HepG2 (cell line): ENCODE data around the gene CLCN2. TPM values are rescaled to one million over a fixed set of nuclear protein-coding genes. Genes with fewer than 3 reads are reported as not detected.
A peak's percentile ranks its signal among the peaks of the same experiment; 100 is the strongest.

Experiments
- ASH2L ChIP-seq: fragments of 300-600, 200-600 bp; sonication (generic); IDR thresholded peaks from 2 replicates; pipeline ENCODE4 v1.7.0; 2017; ENCODE audit warnings: low read depth, mild to moderate bottlenecking, moderate library complexity, mixed read lengths, low read length; ENCODE audit not compliant: insufficient read length
- FIP1L1 ChIP-seq: fragments of 200-400 bp; formaldehyde crosslinking; IDR thresholded peaks from 2 replicates; pipeline ENCODE4 v1.6.1; 2018; ENCODE audit warnings: low read depth, mild to moderate bottlenecking, low read length, moderate library complexity, borderline replicate concordance; ENCODE audit not compliant: insufficient read depth
- KAT2B ChIP-seq: fragments of 150-350 bp; IDR thresholded peaks from 2 replicates; pipeline ENCODE4 v1.6.1; 2014; ENCODE audit warnings: low read depth, low read length, borderline replicate concordance
- KAT7 ChIP-seq: IDR thresholded peaks from 2 replicates; pipeline ENCODE4 v1.6.1; 2018; ENCODE audit warnings: borderline replicate concordance, missing compliant biosample characterization
- KLF11 ChIP-seq: IDR thresholded peaks from 2 replicates; pipeline ENCODE4 v1.6.1; 2016; ENCODE audit warnings: missing compliant biosample characterization
- KLF15 ChIP-seq: sonication (generic); formaldehyde crosslinking; IDR thresholded peaks from 2 replicates; pipeline ENCODE4 v1.8.1; 2023; ENCODE audit warnings: borderline replicate concordance, mild to moderate bottlenecking, inconsistent platforms, missing genetic modification reagents, mixed read lengths
- NCOA2 ChIP-seq: sonication (generic); formaldehyde crosslinking; IDR thresholded peaks from 2 replicates; pipeline ENCODE4 v1.8.0; 2022; ENCODE audit warnings: inconsistent platforms
- PHB2 ChIP-seq: fragments of 450-650 bp; IDR thresholded peaks from 2 replicates; pipeline ENCODE4 v1.6.1; 2018; ENCODE audit not compliant: partially characterized antibody
- RARA ChIP-seq: IDR thresholded peaks from 2 replicates; pipeline ENCODE4 v1.6.1; 2016; ENCODE audit warnings: missing genetic modification reagents, missing compliant biosample characterization
- REPIN1 ChIP-seq: sonication (generic); formaldehyde crosslinking; IDR thresholded peaks from 2 replicates; pipeline ENCODE4 v1.8.0; 2022; ENCODE audit warnings: missing genetic modification reagents, low read depth, mild to moderate bottlenecking, borderline replicate concordance
- RNF2 ChIP-seq: fragments of 450-650 bp; conservative IDR thresholded peaks from 2 replicates; pipeline ENCODE4 v1.6.1; 2016; ENCODE audit warnings: low read depth
- TCF12 ChIP-seq, 2 experiments: fragments of 450-650 bp in 1 of 2; sonication (generic) in 1 of 2; formaldehyde crosslinking in 1 of 2; IDR thresholded peaks; 2 replicates each; pipeline versions ENCODE4 v1.6.1 to v1.8.0; 2017 to 2022; ENCODE audit warnings: antibody characterized with exemption in 1 of 2, mild to moderate bottlenecking in 1 of 2, missing genetic modification reagents in 1 of 2, moderate library complexity in 1 of 2
- U2AF2 ChIP-seq: fragments of 200-400 bp; formaldehyde crosslinking; IDR thresholded peaks from 2 replicates; pipeline ENCODE4 v1.6.1; 2017; ENCODE audit warnings: low read depth, mild to moderate bottlenecking, low read length
- ZNF234 ChIP-seq: sonication (generic); formaldehyde crosslinking; conservative IDR thresholded peaks from 2 replicates; pipeline ENCODE4 v1.5.1; 2020; ENCODE audit warnings: mild to moderate bottlenecking, missing genetic modification reagents
- ZNF451 ChIP-seq: sonication (generic); formaldehyde crosslinking; IDR thresholded peaks from 2 replicates; pipeline ENCODE4 v1.5.0; 2020; ENCODE audit warnings: mild to moderate bottlenecking, missing genetic modification reagents
- ZNF530 ChIP-seq: sonication (generic); formaldehyde crosslinking; IDR thresholded peaks from 2 replicates; pipeline ENCODE4 v1.5.0; 2020; ENCODE audit warnings: low read depth, mild to moderate bottlenecking, missing genetic modification reagents
- ZNF557 ChIP-seq: sonication (generic); formaldehyde crosslinking; IDR thresholded peaks from 2 replicates; pipeline ENCODE4 v1.4.0; 2020; ENCODE audit warnings: missing genetic modification reagents
- ZNF567 ChIP-seq: sonication (generic); formaldehyde crosslinking; IDR thresholded peaks from 2 replicates; pipeline ENCODE4 v1.8.1; 2023; ENCODE audit warnings: mild to moderate bottlenecking, missing genetic modification reagents, borderline replicate concordance
- polyA plus RNA-seq, 8 experiments: library from polyadenylated mRNA; depleted of rRNA in 3 of 8; stranded (reverse) in 7 of 8; unstranded in 1 of 8; fragments of >200 nt; fragmentation: Illumina TruSeq in 4 of 8; extraction: Trizol in 4 of 8; gene quantifications; 2 replicates each; pipeline versions ENCODE4 v1.2.1 to v1.2.3, GENCODE V29; 2011 to 2016; ENCODE audit warnings: low read depth in 4 of 8, missing spikeins in 1 of 8, mixed read lengths in 1 of 8; ENCODE audit not compliant: insufficient read depth in 1 of 8
- total RNA-seq, 5 experiments: library from RNA; depleted of rRNA; stranded (reverse); fragments of >200 nt; fragmentation: Illumina TruSeq; extraction: Trizol; gene quantifications; 2 replicates each; pipeline ENCODE4 v1.2.3, GENCODE V29; 2016; ENCODE audit warnings: low read depth in 1 of 5
- TF ChIP-seq, protein P1 (sequence below): sonication (generic); formaldehyde crosslinking; IDR thresholded peaks from 2 replicates; pipeline ENCODE4 v1.4.0; 2020; ENCODE audit warnings: missing genetic modification reagents
- TF ChIP-seq, protein P2 (sequence below), 2 experiments: fragments of 450-650 bp in 1 of 2; sonication (generic) in 1 of 2; formaldehyde crosslinking; IDR thresholded peaks; 2 replicates each; pipeline versions ENCODE4 v1.5.0 to v1.8.0; 2020 to 2022; ENCODE audit warnings: mild to moderate bottlenecking in 1 of 2, missing genetic modification reagents in 1 of 2
- TF ChIP-seq, protein P3 (sequence below): sonication (generic); formaldehyde crosslinking; IDR thresholded peaks from 2 replicates; pipeline ENCODE4 v1.8.1; 2022; ENCODE audit warnings: mild to moderate bottlenecking, missing genetic modification reagents
- TF ChIP-seq, protein P4 (sequence below): sonication (generic); formaldehyde crosslinking; IDR thresholded peaks from 2 replicates; pipeline ENCODE4 v1.5.1; 2020; ENCODE audit warnings: mild to moderate bottlenecking, missing genetic modification reagents, moderate library complexity

Gene CLCN2
- total and polyA plus RNA-seq, 2 of the 13 experiments (the other 11 are each of a cell fraction or from before 2014, with no cell fraction given), result 11.4 to 13.5 TPM

DNA sequence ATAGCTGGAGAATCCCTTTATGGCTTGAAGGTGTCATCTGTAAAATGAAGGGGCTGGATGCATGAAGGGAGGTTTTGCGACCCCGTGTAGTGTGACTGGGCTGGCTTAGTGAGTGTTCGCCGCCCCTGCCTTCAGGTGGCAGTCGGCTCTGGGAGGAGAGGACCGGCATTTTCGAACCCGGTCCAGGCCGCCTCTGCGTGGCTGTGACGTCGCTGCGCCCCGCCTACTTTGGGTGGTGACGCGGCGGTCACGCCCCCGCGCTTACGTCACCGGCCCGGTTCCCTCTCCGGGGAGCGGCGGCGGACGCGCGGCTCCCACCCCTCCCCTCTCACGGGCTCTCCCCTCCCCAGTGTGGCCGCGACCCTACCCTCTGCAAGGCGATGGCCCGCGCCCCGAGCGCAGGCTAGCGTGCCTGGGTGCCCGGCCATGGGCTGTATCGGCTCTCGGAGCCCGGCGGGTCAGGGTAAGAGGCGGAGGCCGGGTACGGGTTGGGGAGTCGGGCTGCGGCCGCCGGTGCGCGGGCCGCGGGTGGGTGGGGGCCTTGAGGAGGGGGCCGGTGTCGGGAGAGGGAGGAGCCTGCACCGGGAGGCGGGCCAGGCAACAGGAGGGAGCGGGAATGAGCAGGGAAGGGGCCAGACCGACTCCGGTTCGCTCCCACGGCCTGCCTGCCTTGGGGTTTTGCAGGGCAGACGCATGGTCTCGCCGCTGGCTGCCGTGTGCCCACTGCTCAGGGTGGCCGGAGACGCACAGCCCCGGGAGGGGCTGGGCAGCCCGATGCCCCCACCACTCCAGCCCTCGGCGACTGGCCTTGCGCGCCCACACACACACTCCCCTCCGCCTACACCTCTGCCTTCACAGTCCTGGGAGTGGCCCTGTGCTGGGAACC, 25.5 kb downstream of the CLCN2 start (continued):
- no peak for TF ChIP-seq ZNF234
- TF ChIP-seq NCOA2 (CRISPR knock-in tag), result no peak
- TF ChIP-seq PHB2, result no peak
- TF ChIP-seq, protein P1, sequence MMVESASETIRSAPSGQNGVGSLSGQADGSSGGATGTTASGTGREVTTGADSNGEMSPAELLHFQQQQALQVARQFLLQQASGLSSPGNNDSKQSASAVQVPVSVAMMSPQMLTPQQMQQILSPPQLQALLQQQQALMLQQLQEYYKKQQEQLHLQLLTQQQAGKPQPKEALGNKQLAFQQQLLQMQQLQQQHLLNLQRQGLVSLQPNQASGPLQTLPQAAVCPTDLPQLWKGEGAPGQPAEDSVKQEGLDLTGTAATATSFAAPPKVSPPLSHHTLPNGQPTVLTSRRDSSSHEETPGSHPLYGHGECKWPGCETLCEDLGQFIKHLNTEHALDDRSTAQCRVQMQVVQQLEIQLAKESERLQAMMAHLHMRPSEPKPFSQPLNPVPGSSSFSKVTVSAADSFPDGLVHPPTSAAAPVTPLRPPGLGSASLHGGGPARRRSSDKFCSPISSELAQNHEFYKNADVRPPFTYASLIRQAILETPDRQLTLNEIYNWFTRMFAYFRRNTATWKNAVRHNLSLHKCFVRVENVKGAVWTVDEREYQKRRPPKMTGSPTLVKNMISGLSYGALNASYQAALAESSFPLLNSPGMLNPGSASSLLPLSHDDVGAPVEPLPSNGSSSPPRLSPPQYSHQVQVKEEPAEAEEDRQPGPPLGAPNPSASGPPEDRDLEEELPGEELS (CRISPR knock-in tag), result no peak
- TF ChIP-seq KAT2B, result no peak
- TF ChIP-seq ZNF451, result no peak
- peak; percentile 50 for TF ChIP-seq ASH2L
- TF ChIP-seq TCF12 (IDR thresholded peaks at IDR 0.05), result no peak
- TF ChIP-seq TCF12 (CRISPR knock-in tag; IDR thresholded peaks at IDR 0.05), result no peak
- TF ChIP-seq RARA (CRISPR knock-in tag), result no peak
- no peak for TF ChIP-seq KLF11
- TF ChIP-seq REPIN1 (CRISPR knock-in tag), result peak; percentile 26; the same call in 1 of the 2 replicates
- no peak for TF ChIP-seq RNF2
- TF ChIP-seq U2AF2, result no peak
- TF ChIP-seq KAT7, result no peak
- TF ChIP-seq KLF15 (CRISPR knock-in tag), result no peak
- no peak for TF ChIP-seq ZNF557 (CRISPR knock-in tag)
- no peak for TF ChIP-seq FIP1L1
- TF ChIP-seq, protein P2, sequence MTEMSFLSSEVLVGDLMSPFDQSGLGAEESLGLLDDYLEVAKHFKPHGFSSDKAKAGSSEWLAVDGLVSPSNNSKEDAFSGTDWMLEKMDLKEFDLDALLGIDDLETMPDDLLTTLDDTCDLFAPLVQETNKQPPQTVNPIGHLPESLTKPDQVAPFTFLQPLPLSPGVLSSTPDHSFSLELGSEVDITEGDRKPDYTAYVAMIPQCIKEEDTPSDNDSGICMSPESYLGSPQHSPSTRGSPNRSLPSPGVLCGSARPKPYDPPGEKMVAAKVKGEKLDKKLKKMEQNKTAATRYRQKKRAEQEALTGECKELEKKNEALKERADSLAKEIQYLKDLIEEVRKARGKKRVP (CRISPR knock-in tag; IDR thresholded peaks at IDR 0.05), result peak in 1 of 2 experiments; percentile 48; a peak in 2 of 4 replicates
- TF ChIP-seq ZNF530 (CRISPR knock-in tag), result no peak
- TF ChIP-seq, protein P3, sequence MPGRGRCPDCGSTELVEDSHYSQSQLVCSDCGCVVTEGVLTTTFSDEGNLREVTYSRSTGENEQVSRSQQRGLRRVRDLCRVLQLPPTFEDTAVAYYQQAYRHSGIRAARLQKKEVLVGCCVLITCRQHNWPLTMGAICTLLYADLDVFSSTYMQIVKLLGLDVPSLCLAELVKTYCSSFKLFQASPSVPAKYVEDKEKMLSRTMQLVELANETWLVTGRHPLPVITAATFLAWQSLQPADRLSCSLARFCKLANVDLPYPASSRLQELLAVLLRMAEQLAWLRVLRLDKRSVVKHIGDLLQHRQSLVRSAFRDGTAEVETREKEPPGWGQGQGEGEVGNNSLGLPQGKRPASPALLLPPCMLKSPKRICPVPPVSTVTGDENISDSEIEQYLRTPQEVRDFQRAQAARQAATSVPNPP, result no peak
- TF ChIP-seq, protein P4, sequence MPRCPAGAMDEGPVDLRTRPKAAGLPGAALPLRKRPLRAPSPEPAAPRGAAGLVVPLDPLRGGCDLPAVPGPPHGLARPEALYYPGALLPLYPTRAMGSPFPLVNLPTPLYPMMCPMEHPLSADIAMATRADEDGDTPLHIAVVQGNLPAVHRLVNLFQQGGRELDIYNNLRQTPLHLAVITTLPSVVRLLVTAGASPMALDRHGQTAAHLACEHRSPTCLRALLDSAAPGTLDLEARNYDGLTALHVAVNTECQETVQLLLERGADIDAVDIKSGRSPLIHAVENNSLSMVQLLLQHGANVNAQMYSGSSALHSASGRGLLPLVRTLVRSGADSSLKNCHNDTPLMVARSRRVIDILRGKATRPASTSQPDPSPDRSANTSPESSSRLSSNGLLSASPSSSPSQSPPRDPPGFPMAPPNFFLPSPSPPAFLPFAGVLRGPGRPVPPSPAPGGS (CRISPR knock-in tag), result no peak
- TF ChIP-seq ZNF567 (CRISPR knock-in tag), result peak; percentile 58; the same call in 1 of the 2 replicates
